B cell (primary cell): ENCODE results near the gene AMPD2. TPM values are rescaled to one million over a fixed set of nuclear protein-coding genes. Genes with fewer than 3 reads are reported as not detected.

ENCODE experiments used
- ATAC-seq: fragments of 200-7000 bp; cut with Tn5 transposase; one replicate; pipeline ENCODE4 v1.10.0; 2021; ENCODE audit warnings: low read depth, mild to moderate bottlenecking, moderate number of reproducible peaks, moderate library complexity
- CTCF ChIA-PET: fragments of 350-600 bp; sonication (Branson Sonifier 250); formaldehyde crosslinking; loops from one replicate; lab custom pipeline; 2021; ENCODE audit warnings: antibody characterized with exemption, inconsistent platforms; lab: Charles Lee
- POLR2A ChIA-PET: fragments of 350-600 bp; sonication (Branson Sonifier 250); formaldehyde crosslinking; loops from one replicate; lab custom pipeline; 2021; ENCODE audit warnings: antibody characterized with exemption; lab: Charles Lee
- DNase-seq: peaks from one replicate; pipeline ENCODE4 v3.0.0; 2013
- H2AFZ ChIP-seq: 2 replicates; pipeline ENCODE4 v1.6.1; 2012; ENCODE audit warnings: mild to moderate bottlenecking, low read depth, low read length; ENCODE audit not compliant: insufficient read depth, poor library complexity, severe bottlenecking
- H3K27ac ChIP-seq, 2 donors: 1 replicate in 1 of 2; 2 replicates in 1 of 2; pipeline ENCODE4 v1.5.1; 2012 to 2013; ENCODE audit warnings: low read length in 2 of 2, mild to moderate bottlenecking in 2 of 2, moderate library complexity in 1 of 2
- H3K27me3 ChIP-seq, 4 experiments: fragments of 200-600 bp in 1 of 4; sonication (generic) in 1 of 4; replicated peaks in 1 of 4; 1 replicate in 2 of 4; 2 replicates in 2 of 4; pipeline versions ENCODE4 v1.6.1 to v1.7.0; 2013 to 2016; ENCODE audit warnings: low read length in 3 of 4, mild to moderate bottlenecking in 2 of 4, mixed read lengths in 1 of 4, moderate library complexity in 1 of 4; ENCODE audit not compliant: insufficient read depth in 4 of 4, control insufficient read depth in 3 of 4; ENCODE audit errors: control extremely low read depth in 1 of 4
- H3K36me3 ChIP-seq, 2 experiments: replicated peaks in 1 of 2; 1 replicate in 1 of 2; 2 replicates in 1 of 2; pipeline versions ENCODE4 v1.6.1 to v1.7.1; 2013; ENCODE audit warnings: low read length in 1 of 2; ENCODE audit not compliant: insufficient read depth in 2 of 2, control insufficient read depth in 1 of 2; ENCODE audit errors: control extremely low read depth in 1 of 2, extremely low read depth in 1 of 2
- H3K4me1 ChIP-seq, 2 donors: fragments of 200-600 bp in 1 of 2; sonication (generic) in 1 of 2; 1 replicate in 1 of 2; 2 replicates in 1 of 2; pipeline versions ENCODE4 v1.5.1 to v1.6.1; 2013 to 2017; ENCODE audit warnings: low read length in 2 of 2; ENCODE audit not compliant: control insufficient read depth in 2 of 2, insufficient read depth in 2 of 2
- H3K4me2 ChIP-seq: replicated peaks from 2 replicates; pipeline ENCODE3; 2012; ENCODE audit warnings: mild to moderate bottlenecking, low read depth, low read length; ENCODE audit not compliant: poor library complexity, severe bottlenecking
- H3K4me3 ChIP-seq, 5 experiments: fragments of 200-600 bp in 1 of 5; sonication (generic) in 1 of 5; 1 replicate in 3 of 5; 2 replicates in 2 of 5; pipeline versions ENCODE4 v1.5.1 to v1.7.0; 2011 to 2016; ENCODE audit warnings: low read length in 4 of 5, mild to moderate bottlenecking in 4 of 5, low read depth in 2 of 5, control low read depth in 1 of 5, moderate library complexity in 1 of 5; ENCODE audit not compliant: insufficient read depth in 1 of 5; ENCODE audit errors: control extremely low read depth in 1 of 5, extremely low read depth in 1 of 5
- H3K79me2 ChIP-seq: fragments of 200-600 bp; sonication (generic); one replicate; pipeline ENCODE4 v1.6.0; 2016; ENCODE audit warnings: low read length; ENCODE audit not compliant: control insufficient read depth, insufficient read depth
- H3K9ac ChIP-seq: fragments of 200-600 bp; sonication (generic); 2 replicates; pipeline ENCODE4 v1.6.1; 2017; ENCODE audit warnings: mild to moderate bottlenecking, low read length, moderate library complexity
- H3K9me3 ChIP-seq, 3 donors: one replicate each; pipeline versions ENCODE4 v1.6.1 to v1.7.1; 2013; ENCODE audit warnings: low read length in 2 of 3; ENCODE audit not compliant: control insufficient read depth in 2 of 3, insufficient read depth in 1 of 3; ENCODE audit errors: control extremely low read depth in 1 of 3
- H4K20me1 ChIP-seq: 2 replicates; pipeline ENCODE4 v1.6.0; 2012; ENCODE audit warnings: mild to moderate bottlenecking, low read length; ENCODE audit not compliant: insufficient read depth, control insufficient read depth, poor library complexity, severe bottlenecking
- H3K27ac Mint-ChIP-seq: one replicate; pipeline ENCODE4 v1.8.0; 2021; ENCODE audit warnings: mixed read lengths
- H3K27me3 Mint-ChIP-seq: one replicate; pipeline ENCODE4 v1.8.0; 2021; ENCODE audit warnings: mixed read lengths
- H3K4me1 Mint-ChIP-seq: one replicate; pipeline ENCODE4 v1.8.0; 2021; ENCODE audit warnings: mixed read lengths
- H3K4me3 Mint-ChIP-seq: one replicate; pipeline ENCODE4 v1.8.0; 2021; ENCODE audit warnings: mixed read lengths
- H3K9me3 Mint-ChIP-seq: one replicate; pipeline ENCODE4 v1.8.0; 2022; ENCODE audit warnings: mixed read lengths; ENCODE audit not compliant: insufficient read depth
- EZH2 ChIP-seq: IDR thresholded peaks from 2 replicates; pipeline ENCODE4 v1.6.1; 2012; ENCODE audit warnings: borderline replicate concordance, low read depth, mild to moderate bottlenecking, moderate library complexity, low read length; ENCODE audit not compliant: insufficient read depth, poor library complexity, severe bottlenecking
- WGBS: methylation state at CpG from one replicate; pipeline ENCODE4 v1.1.5; 2013; ENCODE audit warnings: missing lambda C conversion rate; ENCODE audit not compliant: insufficient coverage; 5-methylcytosine and 5-hydroxymethylcytosine counted together
- intact Hi-C: fragments of 100-400 bp; cut with micrococcal nuclease; formaldehyde crosslinking; loops from one replicate; pipeline ENCODE4 v1.10.0; 2022
- polyA plus RNA-seq: library from polyadenylated mRNA; depleted of rRNA; stranded (reverse); fragments of >200 nt; gene quantifications from 2 replicates; pipeline ENCODE4 v1.2.3, GENCODE V29; 2012
- total RNA-seq, 2 donors: library from RNA; stranded (reverse); fragments of 120-200 nt in 1 of 2; gene quantifications; 1 replicate in 1 of 2; 2 replicates in 1 of 2; pipeline versions ENCODE4 v1.2.3 to v1.2.4, GENCODE V29; 2013 to 2022
- TF ChIP-seq, protein P1 (sequence below): fragments of 200-600 bp; IDR thresholded peaks from one replicate; pipeline ENCODE4 v1.8.0; 2022; ENCODE audit warnings: antibody characterized with exemption, mild to moderate bottlenecking

The AMPD2 gene
- total and polyA plus RNA-seq, 2 donors (not counting 1 experiment from before 2014, with no cell fraction given), result 104 to 121 TPM

DNA sequence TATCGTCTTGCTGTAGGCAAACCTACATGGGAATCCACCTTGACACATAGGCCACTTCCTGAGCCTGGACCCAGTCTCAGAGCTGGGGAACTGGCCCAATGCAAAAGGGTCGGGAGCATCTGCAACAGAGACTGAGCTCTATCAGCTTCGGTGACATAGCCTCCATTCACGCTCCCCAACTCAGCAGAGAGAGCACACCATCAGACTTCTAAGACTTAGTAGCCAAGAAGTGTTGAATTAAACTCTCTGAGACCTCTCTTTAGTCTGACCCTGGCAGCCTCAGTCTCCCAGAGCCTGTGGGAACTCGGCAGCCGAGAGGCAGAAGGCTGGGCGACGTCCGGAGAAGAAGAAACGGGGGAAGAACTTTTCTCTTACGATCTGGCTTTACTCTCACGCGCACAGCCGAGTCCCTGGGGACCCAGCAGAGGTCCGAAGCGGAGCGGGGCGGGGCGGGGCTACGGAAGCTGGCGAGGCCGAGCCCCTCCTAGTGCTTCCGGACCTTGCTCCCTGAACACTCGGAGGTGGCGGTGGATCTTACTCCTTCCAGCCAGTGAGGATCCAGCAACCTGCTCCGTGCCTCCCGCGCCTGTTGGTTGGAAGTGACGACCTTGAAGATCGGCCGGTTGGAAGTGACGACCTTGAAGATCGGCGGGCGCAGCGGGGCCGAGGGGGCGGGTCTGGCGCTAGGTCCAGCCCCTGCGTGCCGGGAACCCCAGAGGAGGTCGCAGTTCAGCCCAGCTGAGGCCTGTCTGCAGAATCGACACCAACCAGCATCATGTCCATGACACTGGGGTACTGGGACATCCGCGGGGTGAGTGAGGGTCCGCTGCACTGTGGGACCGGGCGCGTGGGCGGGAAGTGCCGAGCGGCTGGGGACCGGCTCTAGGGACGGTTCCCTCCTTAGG lies 36.2 kb downstream of the AMPD2 start, which contains the start of gene GSTM4:
GSTM4 (plus strand) TSS at position 485 of the 905 bp plus-strand sequence; CDS start at position 776, 291 bp downstream.
- intact Hi-C loops, result loop anchor here (1.0 to 10.0 kb wide), 4 partner anchors 13 to 328 kb away; partner anchors contain the start of genes AHCYL1, ATXN7L2 and GNAI3
- Mint-ChIP-seq H3K4me1 (peaks cover 23% of the 10 kb centered on the region), H3K27me3 (peaks cover 20% of the 10 kb centered on the region), H3K27ac (peak within 1 kb of the TSS; percentile 93), H3K9me3 (no peaks in the 10 kb centered on the region), H3K4me3 (peak within 1 kb of the TSS; percentile 96)
- Histone ChIP-seq H3K4me2 (peak within 1 kb of the TSS; percentile 93), H3K9me3 (no peaks in the 10 kb centered on the region), H3K79me2 (no peaks in the 10 kb centered on the region), H4K20me1 (no peaks in the 10 kb centered on the region), H3K9ac (peak within 1 kb of the TSS; percentile 85), H3K4me1 (peaks cover 11 to 17% of the 10 kb centered on the region in 2 donors), H3K27ac (peak within 1 kb of the TSS; percentile 37 to 76), H2AFZ (peak within 1 kb of the TSS; percentile 91), H3K36me3 (peaks cover 0 to 9% of the 10 kb centered on the region in 2 experiments), H3K27me3 (peaks cover 0 to 6% (median 0%) of the 10 kb centered on the region in 4 experiments), H3K4me3 (peak within 1 kb of the TSS; percentile 45 to 97 (median 90))
- TF ChIP-seq, protein P1, sequence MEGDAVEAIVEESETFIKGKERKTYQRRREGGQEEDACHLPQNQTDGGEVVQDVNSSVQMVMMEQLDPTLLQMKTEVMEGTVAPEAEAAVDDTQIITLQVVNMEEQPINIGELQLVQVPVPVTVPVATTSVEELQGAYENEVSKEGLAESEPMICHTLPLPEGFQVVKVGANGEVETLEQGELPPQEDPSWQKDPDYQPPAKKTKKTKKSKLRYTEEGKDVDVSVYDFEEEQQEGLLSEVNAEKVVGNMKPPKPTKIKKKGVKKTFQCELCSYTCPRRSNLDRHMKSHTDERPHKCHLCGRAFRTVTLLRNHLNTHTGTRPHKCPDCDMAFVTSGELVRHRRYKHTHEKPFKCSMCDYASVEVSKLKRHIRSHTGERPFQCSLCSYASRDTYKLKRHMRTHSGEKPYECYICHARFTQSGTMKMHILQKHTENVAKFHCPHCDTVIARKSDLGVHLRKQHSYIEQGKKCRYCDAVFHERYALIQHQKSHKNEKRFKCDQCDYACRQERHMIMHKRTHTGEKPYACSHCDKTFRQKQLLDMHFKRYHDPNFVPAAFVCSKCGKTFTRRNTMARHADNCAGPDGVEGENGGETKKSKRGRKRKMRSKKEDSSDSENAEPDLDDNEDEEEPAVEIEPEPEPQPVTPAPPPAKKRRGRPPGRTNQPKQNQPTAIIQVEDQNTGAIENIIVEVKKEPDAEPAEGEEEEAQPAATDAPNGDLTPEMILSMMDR, result no peak
- no peak for TF ChIP-seq EZH2
- WGBS, result 1% methylated on average over 50 of the region's 54 CpGs
- ChIA-PET POLR2A (interaction anchor here (0.6 to 1.5 kb wide), 8 partner anchors 17 to 1455 kb away, joined by 3 to 4 read pairs (median 4); partner anchors contain the start of genes AMPD2, GNAT2 and GSTM1), CTCF (interaction anchor here (1.2 to 5.8 kb wide), 6 partner anchors 15 to 329 kb away, joined by 3 to 42 read pairs (median 10); partner anchors contain the start of genes AHCYL1 and GNAI3)
- ATAC-seq (peak; percentile 96), DNase-seq (peak; percentile 90)
